Activated CD8-positive, alpha-beta memory T cell treated with anti-CD3 and anti-CD28 coated beads for 1 hour (primary cell): Measurements from ENCODE around the gene CHRM1.

Experiments
- DNase-seq, 2 donors: peaks; one replicate each; pipeline ENCODE4 v3.0.0-alpha.2; 2020; ENCODE audit warnings: low read depth in 1 of 2; ENCODE audit errors: extremely low read depth in 1 of 2

Gene CHRM1

DNA sequence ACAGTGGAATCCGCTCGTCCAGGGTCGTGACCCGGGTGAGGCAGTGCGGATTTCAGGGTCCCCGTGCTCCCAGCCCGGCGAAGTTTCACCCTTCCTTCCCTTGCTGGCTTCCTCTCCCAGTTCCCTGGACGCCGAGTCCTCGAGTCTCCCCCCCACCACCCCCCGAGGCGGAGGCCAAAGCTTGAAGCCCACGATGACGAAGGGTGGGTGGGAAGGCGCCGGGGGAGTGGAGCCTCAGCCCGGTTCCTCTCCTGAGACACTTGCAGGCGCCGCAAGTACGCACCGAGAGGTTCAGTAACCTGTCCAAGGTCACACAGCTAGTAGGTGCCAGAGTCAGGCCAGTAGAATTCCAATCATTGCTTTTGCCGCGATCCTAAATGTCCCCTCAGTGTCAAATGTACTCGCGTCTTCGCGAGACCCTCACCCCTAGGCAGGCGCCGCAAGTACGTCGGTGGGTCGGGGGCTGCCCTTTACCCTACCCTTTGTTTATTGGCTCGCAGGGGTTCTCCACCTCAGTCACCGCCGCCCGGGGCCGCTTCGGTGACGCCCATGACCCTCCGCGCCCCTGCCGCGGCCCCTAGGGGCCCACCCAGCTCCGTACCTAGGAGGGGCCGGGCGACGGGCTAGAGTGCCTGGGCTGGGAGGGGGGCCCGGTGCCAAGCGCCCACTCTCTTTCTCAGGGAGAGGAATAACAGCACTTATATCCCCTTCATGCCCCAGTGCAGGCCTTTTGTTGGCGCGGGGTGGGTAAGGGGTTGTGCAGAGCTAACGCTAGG lies 5.7 kb upstream of the CHRM1 start:
- no peak for DNase-seq

- DNase-seq, result no peak
Observed at GRCh38 chr11:62925745-62926679, 4.8 kb upstream of the CHRM1 start.

DNA sequence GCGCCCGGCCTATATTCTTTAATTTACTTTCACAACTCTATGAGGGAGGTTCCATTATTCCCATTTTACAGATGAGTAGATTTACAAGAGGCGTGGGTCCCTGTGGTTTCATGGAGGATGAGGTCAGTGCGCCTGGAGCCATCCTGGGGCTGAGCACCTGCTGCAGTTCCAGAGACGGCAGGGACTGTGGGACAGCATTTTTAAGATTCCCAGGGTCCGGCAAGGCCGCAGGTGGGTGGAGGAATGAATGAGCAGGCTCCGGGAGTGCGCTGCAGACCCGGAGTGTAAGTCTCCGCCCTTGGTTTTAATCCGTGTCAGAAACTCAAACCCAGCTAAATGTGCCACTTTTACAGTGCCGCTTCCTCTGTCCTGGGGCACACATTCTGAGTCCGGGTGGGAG lies 4.1 kb upstream of the CHRM1 start:
- DNase-seq, result no peak

DNA sequence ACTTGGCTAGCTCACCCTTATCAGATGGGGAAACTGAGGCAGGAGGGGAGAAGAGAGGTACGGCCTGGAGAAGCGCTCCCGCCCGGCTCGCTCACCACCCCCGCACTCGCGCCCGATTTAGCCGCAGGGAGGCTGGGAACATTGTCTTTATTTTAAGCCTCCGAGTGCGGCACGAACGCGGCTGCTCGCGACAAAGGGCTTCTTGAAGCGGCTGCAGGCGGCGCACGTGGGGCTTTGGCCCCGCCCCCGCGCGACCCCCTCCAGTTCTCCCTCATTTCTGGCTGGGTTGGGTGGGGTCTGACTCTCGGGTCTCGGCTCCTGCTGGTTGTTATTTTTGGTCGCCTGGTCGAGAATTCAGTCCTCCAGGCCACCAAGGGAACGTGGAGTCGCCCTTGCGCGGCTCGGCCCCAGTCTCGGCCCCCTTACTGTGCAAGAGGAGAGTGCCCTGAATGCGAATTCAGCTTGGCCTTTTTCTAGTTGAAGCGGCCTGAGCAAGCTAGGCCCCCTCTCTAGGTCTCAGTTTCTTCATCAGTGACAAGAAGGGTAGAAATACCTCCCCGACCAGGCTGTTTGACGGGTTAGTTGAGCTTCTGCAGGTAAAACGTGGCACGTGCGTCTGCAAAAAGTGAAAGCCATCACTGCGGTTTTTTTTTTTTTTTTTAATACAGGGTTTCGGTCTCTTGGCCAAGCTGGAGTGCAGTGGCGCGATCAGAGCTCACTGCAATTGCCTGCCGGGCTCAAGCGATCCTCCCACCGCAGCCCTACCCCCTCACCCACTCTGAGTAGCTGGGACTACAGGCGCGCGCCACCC lies 2.6 kb upstream of the CHRM1 start:
- no peak for DNase-seq

- no peak for DNase-seq
Observed at GRCh38 chr11:62922653-62923431, 1.7 kb upstream of the CHRM1 start.

DNA sequence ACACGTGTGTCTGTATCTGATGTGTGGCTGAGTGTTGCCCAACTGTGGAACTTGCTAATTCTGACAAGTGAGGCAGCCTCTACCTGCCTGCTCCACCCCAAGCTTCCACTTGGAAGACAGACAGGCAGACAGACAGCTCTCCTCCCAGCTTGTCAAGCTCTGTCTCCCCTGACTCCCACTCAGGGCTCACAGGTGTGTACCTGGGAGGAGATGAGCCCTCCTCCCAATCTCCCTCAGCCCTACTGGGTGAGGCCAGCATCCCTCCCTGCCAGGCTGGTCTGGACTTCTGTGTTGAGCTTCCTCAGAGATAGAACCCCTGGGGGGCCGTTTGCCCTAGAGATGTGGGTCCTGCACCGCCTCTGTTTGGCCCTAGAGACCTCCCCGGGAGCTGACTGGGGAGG lies 1.0 kb upstream of the CHRM1 start:
- DNase-seq, result no peak

GRCh38 chr11:62921573-62922188 lies 518 bp upstream of the CHRM1 start:
- no peak for DNase-seq

DNA sequence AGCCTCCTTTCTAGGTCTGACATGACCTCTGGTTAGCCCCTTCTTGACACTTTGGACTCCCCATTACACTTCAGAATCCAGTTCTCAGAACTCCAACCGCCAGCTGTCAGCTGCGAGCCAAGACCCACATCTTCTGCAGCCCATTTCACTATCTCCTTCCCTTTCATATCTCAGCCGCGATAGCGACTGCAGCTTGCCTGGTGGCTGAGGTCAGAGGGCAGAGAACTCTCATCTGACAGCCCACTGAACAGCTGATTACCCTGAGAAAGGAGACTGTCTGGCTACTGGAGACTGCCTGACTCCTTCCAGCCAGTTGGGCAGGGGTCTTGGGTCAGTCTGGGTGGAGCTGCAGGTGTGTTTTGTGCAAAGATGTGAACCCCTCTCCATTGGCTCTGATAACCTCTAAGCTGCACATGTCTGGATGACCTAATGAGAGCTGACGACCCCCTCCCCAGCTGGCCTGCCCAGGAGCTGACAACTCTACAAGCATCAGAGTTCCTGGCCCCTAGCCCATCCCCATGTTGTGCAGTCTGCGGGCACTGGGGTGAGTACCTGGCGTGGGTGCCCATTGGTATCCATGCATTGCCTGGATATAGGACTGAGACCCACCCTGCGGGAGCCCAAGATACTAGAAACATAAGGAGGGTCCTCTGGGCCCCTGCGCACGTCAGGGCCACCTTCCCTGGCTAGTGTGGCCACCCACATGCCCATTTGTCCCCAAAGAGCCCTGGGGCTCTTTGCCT lies 1.1 kb downstream of the CHRM1 start:
- DNase-seq, result no peak

DNA sequence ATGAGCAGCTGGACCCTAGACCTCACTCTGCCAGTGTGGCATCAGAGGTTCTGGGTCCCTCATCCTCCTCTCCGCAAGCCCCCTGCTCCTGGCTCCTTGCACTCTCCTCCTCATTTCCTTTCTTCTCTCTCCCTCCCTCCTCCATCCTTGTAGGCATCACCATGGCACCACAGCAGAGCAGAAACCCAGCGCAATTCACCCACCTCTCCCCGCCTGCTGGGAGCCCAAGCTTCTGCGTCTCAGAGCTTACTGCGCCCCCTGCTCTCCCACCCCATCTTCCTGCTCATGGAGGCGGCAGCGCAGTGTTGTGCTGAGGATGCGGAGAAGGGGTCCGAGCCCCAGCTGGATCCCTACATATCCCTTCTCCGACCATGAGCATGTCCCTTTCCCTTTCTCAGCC lies 1.7 kb downstream of the CHRM1 start:
- no peak for DNase-seq

DNA sequence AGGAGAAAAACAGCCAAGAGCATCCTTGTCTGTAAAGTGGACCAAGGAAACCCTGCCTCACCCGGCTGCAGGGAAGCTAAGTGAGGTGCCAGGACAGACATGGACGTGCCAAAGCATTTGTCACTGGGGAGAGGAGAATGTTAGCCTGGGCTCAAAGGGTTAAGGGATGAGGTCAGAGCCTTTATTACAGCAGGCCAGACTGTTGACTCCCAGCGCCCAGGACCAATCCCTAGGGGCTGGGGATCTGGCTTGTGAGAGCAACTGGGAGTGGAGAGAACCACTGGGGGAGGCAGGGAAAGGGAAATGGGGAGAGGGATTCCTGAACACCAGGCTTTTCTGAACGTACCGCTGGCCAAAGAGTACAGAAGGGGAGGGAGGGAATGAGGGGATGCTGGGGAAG lies 2.6 kb downstream of the CHRM1 start:
- no peak for DNase-seq

DNA sequence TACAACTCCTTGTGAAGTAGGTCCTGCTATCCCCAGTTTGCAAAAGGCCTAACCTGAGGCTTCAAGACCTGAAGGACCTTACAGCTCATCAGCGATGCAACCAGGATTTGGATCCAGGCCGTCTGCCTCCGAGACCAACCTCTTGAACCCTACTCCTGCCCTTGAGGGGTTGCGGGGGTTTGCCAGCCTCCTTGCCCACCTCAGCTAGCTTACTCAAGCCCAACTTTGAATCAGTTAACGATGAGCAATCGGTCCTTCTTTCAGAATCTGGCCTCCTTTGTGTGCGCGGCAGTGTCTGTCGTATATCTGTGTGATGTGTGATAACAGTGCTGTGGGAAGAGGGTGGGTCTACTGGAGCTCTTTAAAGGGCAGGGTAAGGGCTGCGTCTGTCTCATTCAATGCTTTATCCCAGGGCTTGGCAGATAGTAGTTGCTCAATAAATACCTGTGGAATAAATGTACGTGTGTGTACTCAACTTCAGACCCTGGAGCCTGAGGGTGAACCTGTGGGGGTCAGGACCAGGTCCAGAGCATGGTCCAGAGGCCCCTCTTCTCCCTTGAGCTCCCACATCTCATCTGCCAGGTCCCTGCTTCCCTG lies 3.2 kb downstream of the CHRM1 start:
- no peak for DNase-seq

DNA sequence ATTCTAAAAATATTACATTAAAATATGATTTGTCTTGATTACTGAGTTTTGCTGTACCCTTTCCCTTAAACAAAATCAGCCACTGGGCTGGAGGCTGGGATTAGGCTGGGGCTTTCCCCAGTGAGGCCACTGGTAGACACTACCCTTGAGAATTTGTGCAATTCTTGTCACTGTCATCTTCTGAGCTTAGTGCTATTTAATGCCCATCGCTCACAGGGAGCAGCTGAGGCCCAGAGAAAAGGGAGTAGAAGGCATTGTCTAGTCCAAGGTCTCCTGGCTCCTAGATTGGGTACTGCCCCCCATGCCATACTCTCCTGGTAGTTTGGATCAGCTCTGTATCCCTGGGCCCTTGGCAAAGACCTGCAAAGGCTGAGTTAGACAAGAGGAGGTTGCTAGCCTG lies 6.7 kb downstream of the CHRM1 start:
- DNase-seq, result no peak

- no peak for DNase-seq
Observed at GRCh38 chr11:62912268-62912667, 8.9 kb downstream of the CHRM1 start.

- no peak for DNase-seq
Observed at GRCh38 chr11:62911137-62912130, 9.7 kb downstream of the CHRM1 start.

DNA sequence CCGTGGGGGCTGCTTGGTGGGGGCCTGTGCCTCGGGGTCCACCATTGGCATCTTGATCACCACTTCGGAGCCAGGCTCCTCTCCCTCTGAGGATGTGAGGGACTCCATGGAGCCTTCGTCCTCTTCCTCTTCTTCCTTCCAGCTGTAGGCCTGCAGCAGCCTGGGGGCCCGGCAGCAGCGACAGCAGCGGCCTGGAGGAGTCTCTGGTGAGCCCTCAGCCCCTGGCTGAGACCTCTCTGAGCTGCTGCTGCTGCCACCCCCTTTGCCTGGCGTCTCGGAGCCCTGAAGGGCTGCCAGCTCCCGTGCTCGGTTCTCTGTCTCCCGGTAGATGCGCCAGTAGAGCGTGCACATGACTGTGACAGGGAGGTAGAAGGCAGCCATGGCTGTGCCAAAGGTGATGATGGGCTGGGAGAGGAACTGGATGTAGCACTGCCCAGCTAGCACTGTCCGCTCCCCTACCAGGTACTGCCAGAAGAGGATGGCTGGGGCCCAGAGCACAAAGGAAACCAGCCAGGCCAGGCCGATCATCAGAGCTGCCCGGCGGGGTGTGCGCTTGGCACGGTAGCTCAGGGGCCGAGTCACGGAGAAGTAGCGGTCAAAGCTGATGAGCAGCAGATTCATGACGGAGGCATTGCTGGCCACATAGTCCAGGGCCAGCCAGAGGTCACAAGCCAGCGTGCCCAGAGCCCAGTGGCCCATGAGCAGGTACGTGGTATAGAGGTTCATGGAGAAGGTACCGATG lies 10.9 kb downstream of the CHRM1 start:
- no peak for DNase-seq

DNA sequence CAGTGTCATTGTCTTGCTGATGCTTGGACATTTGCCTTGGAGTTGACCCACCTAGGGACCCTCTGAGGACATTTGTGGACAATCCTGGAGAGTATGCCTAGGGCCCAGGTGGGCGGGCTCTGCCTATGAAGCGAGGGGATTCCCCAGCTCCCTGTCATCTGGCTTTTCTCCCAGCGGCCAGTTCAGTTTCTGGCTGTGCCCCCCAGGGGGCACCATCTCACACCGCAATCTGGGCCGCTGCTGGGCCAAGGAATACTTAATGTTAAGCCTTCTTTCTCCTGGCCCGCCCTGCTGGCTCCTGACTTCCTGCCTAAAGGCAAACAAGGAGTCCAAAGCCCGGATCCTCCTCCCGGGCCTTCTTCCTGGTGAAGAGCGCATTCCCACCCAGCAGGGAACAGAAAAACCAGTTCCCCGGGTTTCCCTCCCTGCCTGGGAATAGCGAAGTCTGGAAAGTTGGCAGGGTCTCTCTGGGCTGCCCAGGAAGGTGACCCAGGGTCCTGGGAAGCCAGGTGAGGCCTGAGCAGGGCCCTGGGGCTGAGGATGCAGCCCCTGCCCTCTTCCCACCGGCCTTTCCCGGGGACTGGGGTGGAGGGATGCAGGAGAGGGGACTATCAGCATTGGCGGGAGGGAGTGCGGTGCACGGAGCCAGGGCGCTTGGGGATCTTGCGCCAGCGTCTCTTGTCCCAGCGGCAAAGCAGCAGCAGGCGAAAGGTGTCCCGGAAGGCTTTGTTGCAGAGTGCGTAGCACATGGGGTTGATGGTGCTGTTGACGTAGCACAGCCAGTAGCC lies 11.9 kb downstream of the CHRM1 start:
- DNase-seq, result no peak
